CD14-positive monocyte (primary cell): ENCODE results near the gene KIF18A. TPM values are rescaled to one million over a fixed set of nuclear protein-coding genes. Genes with fewer than 3 reads are reported as not detected.

ENCODE experiments used
- DNase-seq, 3 donors: peaks; one replicate each; pipeline ENCODE4 v3.0.0-alpha.2; 2011 to 2022
- H2AFZ ChIP-seq: 2 replicates; pipeline ENCODE4 v1.6.0; 2012; ENCODE audit warnings: mild to moderate bottlenecking, low read depth, low read length, inconsistent platforms; ENCODE audit not compliant: insufficient read depth, poor library complexity, severe bottlenecking
- H3K27ac ChIP-seq, 2 donors: 1 replicate in 1 of 2; 2 replicates in 1 of 2; pipeline ENCODE4 v1.5.1; 2012 to 2013; ENCODE audit warnings: low read length in 2 of 2, control low read depth in 1 of 2, inconsistent platforms in 1 of 2, low read depth in 1 of 2, mild to moderate bottlenecking in 1 of 2
- H3K27me3 ChIP-seq, 2 donors: one replicate each; pipeline versions ENCODE4 v1.6.0 to v1.6.1; 2011 to 2013; ENCODE audit warnings: low read length in 2 of 2; ENCODE audit not compliant: control insufficient read depth in 2 of 2, insufficient read depth in 2 of 2
- H3K36me3 ChIP-seq, 2 donors: replicated peaks in 1 of 2; 1 replicate in 1 of 2; 2 replicates in 1 of 2; pipeline versions ENCODE4 v1.5.1 to v1.6.1; 2012 to 2013; ENCODE audit warnings: low read length in 2 of 2, control low read depth in 1 of 2, inconsistent platforms in 1 of 2, mild to moderate bottlenecking in 1 of 2; ENCODE audit not compliant: insufficient read depth in 2 of 2, control insufficient read depth in 1 of 2
- H3K4me1 ChIP-seq, 2 donors: 1 replicate in 1 of 2; 2 replicates in 1 of 2; pipeline versions ENCODE4 v1.5.1 to v1.6.1; 2012 to 2013; ENCODE audit warnings: low read length in 2 of 2, control low read depth in 1 of 2, inconsistent platforms in 1 of 2, mild to moderate bottlenecking in 1 of 2, moderate library complexity in 1 of 2; ENCODE audit not compliant: insufficient read depth in 2 of 2, control insufficient read depth in 1 of 2
- H3K4me2 ChIP-seq: replicated peaks from 2 replicates; pipeline ENCODE3; 2012; ENCODE audit warnings: low read length, moderate library complexity, mild to moderate bottlenecking; ENCODE audit not compliant: poor library complexity, severe bottlenecking; ENCODE audit errors: extremely low read depth
- H3K4me3 ChIP-seq, 3 experiments: fragments of 200-600 bp in 1 of 3; sonication (generic) in 1 of 3; replicated peaks in 1 of 3; 1 replicate in 2 of 3; 2 replicates in 1 of 3; pipeline ENCODE4 v1.5.1; 2011 to 2013; ENCODE audit warnings: low read length in 3 of 3, mild to moderate bottlenecking in 3 of 3, control low read depth in 2 of 3, low read depth in 2 of 3, inconsistent platforms in 1 of 3, moderate library complexity in 1 of 3
- H3K79me2 ChIP-seq: 2 replicates; pipeline ENCODE4 v1.6.0; 2012; ENCODE audit warnings: mild to moderate bottlenecking, control low read depth, inconsistent platforms, low read length, moderate library complexity; ENCODE audit not compliant: insufficient read depth
- H3K9ac ChIP-seq: 2 replicates; pipeline ENCODE4 v1.6.0; 2017; ENCODE audit warnings: low read length, mild to moderate bottlenecking; ENCODE audit not compliant: insufficient read depth, poor library complexity, severe bottlenecking
- H3K9me3 ChIP-seq, 2 donors: replicated peaks in 1 of 2; 1 replicate in 1 of 2; 2 replicates in 1 of 2; pipeline versions ENCODE4 v1.5.1 to v1.6.1; 2012 to 2013; ENCODE audit warnings: low read length in 2 of 2, control low read depth in 1 of 2; ENCODE audit not compliant: control insufficient read depth in 1 of 2, insufficient read depth in 1 of 2
- H4K20me1 ChIP-seq: 2 replicates; pipeline ENCODE4 v1.6.0; 2012; ENCODE audit warnings: mild to moderate bottlenecking, low read length, control low read depth, moderate library complexity; ENCODE audit not compliant: insufficient read depth
- H3K27ac Mint-ChIP-seq, 7 donors: one replicate each; pipeline ENCODE4 v1.8.0; 2020; ENCODE audit warnings: mild to moderate bottlenecking in 7 of 7, mixed read lengths in 7 of 7, moderate library complexity in 6 of 7, inconsistent platforms in 2 of 7
- H3K27me3 Mint-ChIP-seq, 3 donors: one replicate each; pipeline ENCODE4 v1.8.0; 2021 to 2022; ENCODE audit warnings: low read depth in 3 of 3, mild to moderate bottlenecking in 3 of 3, mixed read lengths in 3 of 3, moderate library complexity in 3 of 3, inconsistent platforms in 1 of 3
- H3K36me3 Mint-ChIP-seq, 2 donors: one replicate each; pipeline ENCODE4 v1.8.0; 2020; ENCODE audit warnings: mixed read lengths in 2 of 2, inconsistent platforms in 1 of 2, mild to moderate bottlenecking in 1 of 2
- H3K4me1 Mint-ChIP-seq: one replicate; pipeline ENCODE4 v1.8.0; 2020; ENCODE audit warnings: mild to moderate bottlenecking, mixed read lengths
- H3K4me3 Mint-ChIP-seq, 2 donors: one replicate each; pipeline ENCODE4 v1.8.0; 2020; ENCODE audit warnings: mild to moderate bottlenecking in 2 of 2, mixed read lengths in 2 of 2, moderate library complexity in 1 of 2
- H3K9me3 Mint-ChIP-seq, 7 donors: one replicate each; pipeline ENCODE4 v1.8.0; 2020 to 2022; ENCODE audit warnings: mixed read lengths in 7 of 7, mild to moderate bottlenecking in 6 of 7, moderate library complexity in 6 of 7, inconsistent platforms in 2 of 7
- CTCF ChIP-seq: fragments of 200-600 bp; IDR thresholded peaks from one replicate; pipeline ENCODE4 v1.8.0; 2022; ENCODE audit warnings: antibody characterized with exemption, mild to moderate bottlenecking
- WGBS: methylation state at CpG from one replicate; pipeline ENCODE4 v1.1.5; 2013; ENCODE audit warnings: missing lambda C conversion rate; ENCODE audit not compliant: insufficient coverage; 5-methylcytosine and 5-hydroxymethylcytosine counted together
- intact Hi-C, 2 donors: fragments of 100-400 bp; cut with micrococcal nuclease; formaldehyde crosslinking; loops; one replicate each; pipeline versions ENCODE4 v1.15.0 to v1.15.1; 2023
- polyA plus RNA-seq, 3 donors: library from polyadenylated mRNA; depleted of rRNA in 1 of 3; unstranded in 2 of 3; stranded (reverse) in 1 of 3; fragments of 300-500 nt in 2 of 3; fragments of >200 nt in 1 of 3; fragmentation: Illumina TruSeq in 2 of 3; gene quantifications; 1 replicate in 2 of 3; 2 replicates in 1 of 3; pipeline ENCODE4 v1.2.3, GENCODE V29; 2012 to 2021

KIF18A gene
- polyA plus RNA-seq, 3 donors = 0.13 to 0.73 TPM; not detected in 1

GRCh38 chr11:28038775-28039174, 69.2 kb downstream of the KIF18A start:
- Histone ChIP-seq H3K4me3 (no peak overlapping the region), H3K4me2 (no peak overlapping the region), H4K20me1 (no peaks in the 10 kb centered on the region), H3K36me3 (peaks cover 10 to 43% of the 10 kb centered on the region in 2 donors), H3K9ac (no peak overlapping the region), H3K27ac (no peak overlapping the region), H3K9me3 (no peaks in the 10 kb centered on the region), H3K79me2 (no peaks in the 10 kb centered on the region), H3K4me1 (no peaks in the 10 kb centered on the region), H3K27me3 (no peaks in the 10 kb centered on the region), H2AFZ (no peak overlapping the region)
- no peaks in the 10 kb centered on the region for H3K4me1 Mint-ChIP-seq
- intact Hi-C loops = no loop called here
- no peak overlapping the region for H3K27ac Mint-ChIP-seq
- no peak for DNase-seq
- no peaks in the 10 kb centered on the region for H3K27me3 Mint-ChIP-seq
- no peak for TF ChIP-seq CTCF
- no CpG with 5 or more reads among the region's 1 CpG for WGBS
- H3K36me3 Mint-ChIP-seq = peaks cover 17 to 38% of the 10 kb centered on the region in 2 donors
- no peak overlapping the region for H3K4me3 Mint-ChIP-seq
- peaks cover 0 to 1% (median 0%) of the 10 kb centered on the region in 7 donors for H3K9me3 Mint-ChIP-seq

- no peaks in the 10 kb centered on the region for H3K27me3 ChIP-seq
- Mint-ChIP-seq H3K27me3 (no peaks in the 10 kb centered on the region), H3K4me1 (no peaks in the 10 kb centered on the region), H3K27ac (no peak overlapping the region), H3K36me3 (peaks cover 31 to 54% of the 10 kb centered on the region in 2 donors), H3K4me3 (no peak overlapping the region), H3K9me3 (peaks cover 0 to 9% (median 3%) of the 10 kb centered on the region in 7 donors)
- H3K79me2 ChIP-seq = no peaks in the 10 kb centered on the region
- H3K9me3 ChIP-seq = no peaks in the 10 kb centered on the region
- H3K4me3 ChIP-seq = no peak overlapping the region
- no peaks in the 10 kb centered on the region for H3K4me1 ChIP-seq
- DNase-seq = no peak
- no peak for TF ChIP-seq CTCF
- H3K27ac ChIP-seq = no peak overlapping the region
- H2AFZ ChIP-seq = no peak overlapping the region
- no peak overlapping the region for H3K4me2 ChIP-seq
- intact Hi-C loops = no loop called here
- no peaks in the 10 kb centered on the region for H4K20me1 ChIP-seq
- peaks cover 7 to 17% of the 10 kb centered on the region in 2 donors for H3K36me3 ChIP-seq
- H3K9ac ChIP-seq = no peak overlapping the region
- WGBS = no CpG with 5 or more reads among the region's 2 CpGs
Measured at GRCh38 chr11:28026634-28027290, 81.2 kb downstream of the KIF18A start.
